DMS53 treated with DMSO at 0.1 percent for 48 hours (cell line): ENCODE data around the gene SALL1.

Experiments
- DNase-seq: peaks from one replicate; lab custom pipeline; 2025; ENCODE audit not compliant: unreplicated experiment; lab: John Stamatoyannopoulos, UW

SALL1 gene

GRCh38 chr16:51114382-51114781 lies 36.7 kb downstream of the SALL1 start:
- no peak for DNase-seq

- DNase-seq, result no peak
These were observed 37.6 kb downstream of the SALL1 start for GRCh38 chr16:51113236-51114125.

- DNase-seq, result no peak
These were observed 38.7 kb downstream of the SALL1 start for GRCh38 chr16:51112323-51112722.

GRCh38 chr16:51111759-51112158 lies 39.3 kb downstream of the SALL1 start:
- no peak for DNase-seq

DNA sequence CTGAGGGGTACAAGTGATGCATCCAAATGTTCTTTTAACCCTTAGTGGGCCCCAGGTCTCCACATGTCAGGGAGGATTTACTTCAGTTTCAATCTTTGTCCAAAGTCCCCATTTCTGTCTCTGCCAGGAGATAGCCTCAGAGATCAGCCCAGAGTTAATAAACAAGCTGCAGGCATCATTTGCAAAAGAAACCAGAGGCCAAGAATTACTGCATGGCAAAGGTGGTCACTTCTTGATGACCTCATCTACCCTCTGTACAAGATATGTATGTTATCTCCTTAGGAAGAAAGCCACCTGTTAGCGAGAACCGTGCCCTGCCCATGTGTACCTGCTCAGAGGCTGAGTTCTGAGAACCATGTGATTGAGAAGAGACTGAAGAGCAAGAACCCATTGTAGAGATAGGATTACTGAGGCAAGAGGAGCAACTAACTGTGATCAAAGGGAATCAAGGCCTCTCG lies 40.3 kb downstream of the SALL1 start:
- no peak for DNase-seq

DNA sequence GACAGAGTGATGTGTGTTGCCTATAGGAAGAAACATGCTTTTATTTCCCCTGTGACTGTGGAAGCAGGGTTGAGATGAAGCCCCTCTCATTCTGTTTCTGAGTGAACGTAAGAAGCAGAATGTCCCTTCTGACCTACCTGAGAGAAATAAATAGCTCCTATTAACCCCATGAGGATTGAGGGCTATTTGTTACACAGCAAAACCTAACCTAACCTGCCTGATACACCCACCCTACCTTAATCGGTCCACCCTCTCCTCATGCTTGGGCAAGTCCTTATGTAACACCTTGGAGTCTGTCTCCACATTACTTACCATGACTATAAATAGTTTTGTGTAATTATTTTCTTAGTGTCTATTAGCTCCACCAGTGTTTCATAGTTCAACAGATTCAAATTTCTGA lies 41.9 kb downstream of the SALL1 start:
- DNase-seq, result no peak

DNA sequence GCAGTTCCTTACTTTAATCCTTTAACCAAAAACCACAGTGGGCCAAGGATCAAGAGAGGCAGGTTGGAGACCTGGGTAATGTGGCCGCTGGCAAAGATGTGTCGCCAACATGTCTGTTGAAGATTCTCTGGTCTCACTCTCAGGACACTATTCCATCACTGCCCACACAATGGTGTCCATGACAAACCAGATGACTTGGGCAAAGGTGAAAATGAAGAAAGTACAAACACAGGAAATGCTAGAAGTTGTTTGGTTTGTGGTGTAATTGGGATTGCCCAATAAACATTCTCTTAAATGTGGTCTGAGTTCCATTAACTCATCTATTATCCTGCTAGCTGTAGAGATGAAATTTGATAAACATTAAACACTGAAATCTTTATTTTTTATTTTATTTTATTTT lies 43.3 kb downstream of the SALL1 start:
- no peak for DNase-seq

- DNase-seq, result no peak
These were observed 44.5 kb downstream of the SALL1 start for GRCh38 chr16:51106535-51106934.

DNA sequence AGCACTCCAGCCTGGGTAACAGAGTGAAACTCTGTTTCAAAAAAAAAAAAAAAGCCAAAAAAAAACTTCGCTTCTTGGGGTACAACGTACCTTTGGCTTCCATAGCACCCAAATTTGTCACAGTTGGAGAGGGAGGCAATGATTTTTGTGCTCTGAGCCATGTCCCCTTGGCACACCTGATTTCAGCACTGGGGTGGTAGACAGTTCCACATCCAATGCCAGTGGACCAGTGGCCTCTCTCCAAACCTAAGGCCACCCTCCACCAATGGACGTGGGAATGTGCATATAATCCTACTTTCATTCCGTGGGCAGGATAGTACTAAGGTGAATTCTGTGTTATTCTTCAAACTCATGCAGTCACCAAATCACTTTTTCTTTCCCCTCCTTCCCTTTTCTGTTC lies 47.5 kb downstream of the SALL1 start:
- no peak for DNase-seq

DNA sequence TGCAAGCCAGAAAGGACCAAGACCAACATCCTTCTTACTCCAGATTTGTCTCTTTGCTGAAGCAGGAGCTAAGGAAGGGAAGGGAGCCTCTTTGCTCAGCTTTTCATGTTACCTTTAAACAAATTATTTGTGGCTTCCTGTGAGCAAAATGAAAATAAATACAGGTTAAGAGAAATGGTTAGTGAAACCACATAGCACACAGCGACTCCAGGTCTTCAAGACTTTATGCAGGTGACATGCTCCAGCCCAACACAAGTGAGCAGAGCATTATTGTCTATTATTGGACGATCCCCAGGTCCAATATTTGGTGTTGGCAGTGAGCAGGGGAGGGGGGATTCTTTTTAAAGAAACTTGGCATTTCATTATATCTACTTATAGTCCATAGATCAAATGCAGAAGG lies 53.3 kb downstream of the SALL1 start:
- no peak for DNase-seq

- no peak for DNase-seq
These were observed 55.0 kb downstream of the SALL1 start for GRCh38 chr16:51095890-51096626.

GRCh38 chr16:51095084-51095881 lies 55.8 kb downstream of the SALL1 start:
- DNase-seq, result no peak

DNA sequence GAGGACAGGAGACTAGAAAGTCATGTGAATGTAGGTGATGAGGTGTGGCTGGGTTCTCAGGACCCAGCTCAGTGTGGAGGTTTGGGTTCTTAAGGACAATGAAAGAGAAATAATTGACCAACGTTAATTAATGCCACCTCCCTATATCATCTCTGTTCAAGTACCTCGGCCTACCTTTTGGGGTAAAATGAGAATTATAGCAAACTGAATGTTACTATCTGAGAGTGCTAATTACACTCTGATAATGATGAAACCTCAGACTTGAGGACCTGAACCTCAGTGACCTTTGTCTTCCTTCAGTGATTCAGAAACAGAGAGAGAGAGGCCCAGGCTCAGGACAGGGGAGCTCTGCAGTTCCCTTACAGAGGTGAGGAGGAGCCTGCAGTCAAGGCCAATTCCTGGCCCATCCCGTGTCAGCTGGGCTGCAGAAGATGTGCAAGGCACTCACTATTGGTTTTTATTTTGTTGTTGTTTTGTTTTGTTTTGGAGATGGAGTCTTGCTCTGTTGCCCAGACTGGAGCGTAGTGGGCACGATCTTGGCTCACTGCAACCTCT lies 57.3 kb downstream of the SALL1 start:
- no peak for DNase-seq
